Endothelial cell (in vitro differentiated cells): ENCODE data around the gene OSBPL6. TPM values are rescaled to one million over a fixed set of nuclear protein-coding genes. Genes with fewer than 3 reads are reported as not detected.
"Not testable (repeated sequence)": the region's sequence is repeated elsewhere in the genome, so short reads cannot be mapped to it uniquely, and the experiment has no call there.

ENCODE experiments used
- DNase-seq: peaks from one replicate; pipeline ENCODE4 v3.0.0; 2021; ENCODE audit warnings: low spot score
- H3K27ac Mint-ChIP-seq: one replicate; pipeline ENCODE4 v1.8.0; 2021; ENCODE audit warnings: mixed read lengths, inconsistent platforms; ENCODE audit not compliant: unreplicated experiment
- H3K27me3 Mint-ChIP-seq: one replicate; pipeline ENCODE4 v1.8.0; 2021; ENCODE audit warnings: mild to moderate bottlenecking, moderate library complexity, mixed read lengths, inconsistent platforms; ENCODE audit not compliant: unreplicated experiment
- H3K36me3 Mint-ChIP-seq: one replicate; pipeline ENCODE4 v1.8.0; 2021; ENCODE audit warnings: mild to moderate bottlenecking, low read depth, mixed read lengths, inconsistent platforms; ENCODE audit not compliant: unreplicated experiment
- H3K4me1 Mint-ChIP-seq: one replicate; pipeline ENCODE4 v1.8.0; 2021; ENCODE audit warnings: mild to moderate bottlenecking, mixed read lengths, inconsistent platforms; ENCODE audit not compliant: unreplicated experiment
- H3K4me3 Mint-ChIP-seq: one replicate; pipeline ENCODE4 v1.8.0; 2021; ENCODE audit warnings: mild to moderate bottlenecking, mixed read lengths, inconsistent platforms; ENCODE audit not compliant: unreplicated experiment
- H3K9me3 Mint-ChIP-seq: one replicate; pipeline ENCODE4 v1.8.0; 2021; ENCODE audit warnings: mixed read lengths, inconsistent platforms; ENCODE audit not compliant: unreplicated experiment
- total RNA-seq: library from RNA; stranded (reverse); fragmentation: NEBNext Ultra II Directional; extraction: Animal tissue kit (Norgen Biotek cat#: 25700); gene quantifications from one replicate; pipeline ENCODE4 v1.2.1, GENCODE V29; 2021; ENCODE audit not compliant: unreplicated experiment
- TF ChIP-seq, protein P1 (sequence below): fragments of 200-600 bp; sonication (generic); IDR thresholded peaks from one replicate; pipeline ENCODE4 v1.5.0; 2021; ENCODE audit warnings: antibody characterized with exemption; ENCODE audit not compliant: unreplicated experiment

The OSBPL6 gene
- total RNA-seq, 1 donor from 2014 or later = 3.0 TPM

- no peaks in the 10 kb centered on the region for H3K27me3 Mint-ChIP-seq
- no peak overlapping the region for H3K27ac Mint-ChIP-seq
- no peaks in the 10 kb centered on the region for H3K36me3 Mint-ChIP-seq
- no peaks in the 10 kb centered on the region for H3K9me3 Mint-ChIP-seq
- H3K4me3 Mint-ChIP-seq = no peak overlapping the region
- no peaks in the 10 kb centered on the region for H3K4me1 Mint-ChIP-seq
- TF ChIP-seq, protein P1, sequence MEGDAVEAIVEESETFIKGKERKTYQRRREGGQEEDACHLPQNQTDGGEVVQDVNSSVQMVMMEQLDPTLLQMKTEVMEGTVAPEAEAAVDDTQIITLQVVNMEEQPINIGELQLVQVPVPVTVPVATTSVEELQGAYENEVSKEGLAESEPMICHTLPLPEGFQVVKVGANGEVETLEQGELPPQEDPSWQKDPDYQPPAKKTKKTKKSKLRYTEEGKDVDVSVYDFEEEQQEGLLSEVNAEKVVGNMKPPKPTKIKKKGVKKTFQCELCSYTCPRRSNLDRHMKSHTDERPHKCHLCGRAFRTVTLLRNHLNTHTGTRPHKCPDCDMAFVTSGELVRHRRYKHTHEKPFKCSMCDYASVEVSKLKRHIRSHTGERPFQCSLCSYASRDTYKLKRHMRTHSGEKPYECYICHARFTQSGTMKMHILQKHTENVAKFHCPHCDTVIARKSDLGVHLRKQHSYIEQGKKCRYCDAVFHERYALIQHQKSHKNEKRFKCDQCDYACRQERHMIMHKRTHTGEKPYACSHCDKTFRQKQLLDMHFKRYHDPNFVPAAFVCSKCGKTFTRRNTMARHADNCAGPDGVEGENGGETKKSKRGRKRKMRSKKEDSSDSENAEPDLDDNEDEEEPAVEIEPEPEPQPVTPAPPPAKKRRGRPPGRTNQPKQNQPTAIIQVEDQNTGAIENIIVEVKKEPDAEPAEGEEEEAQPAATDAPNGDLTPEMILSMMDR = no peak
- DNase-seq = no peak
Measured at GRCh38 chr2:178345951-178346350, 151.6 kb downstream of the OSBPL6 start.

DNA sequence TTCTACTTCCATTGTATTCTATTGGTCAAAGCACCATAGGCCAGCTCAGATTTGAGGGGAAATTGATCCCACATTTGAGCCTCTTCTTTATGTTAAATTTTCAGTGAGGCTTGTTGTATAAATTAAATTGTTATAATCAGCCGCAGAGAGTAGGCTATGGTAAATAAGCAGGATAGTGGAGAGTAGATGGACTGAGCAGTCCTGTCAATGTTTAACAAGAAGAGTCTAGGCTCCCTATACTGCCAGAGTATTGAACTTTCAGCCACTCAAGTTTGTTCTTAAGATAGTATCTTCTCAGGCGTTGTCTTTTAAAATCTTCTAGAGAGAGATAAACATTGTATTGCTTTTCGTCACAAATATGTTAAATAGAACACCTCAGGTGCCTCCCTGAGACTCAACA, 155.7 kb downstream of the OSBPL6 start:
- H3K9me3 Mint-ChIP-seq = no peaks in the 10 kb centered on the region
- no peak for DNase-seq
- no peak overlapping the region for H3K4me3 Mint-ChIP-seq
- no peaks in the 10 kb centered on the region for H3K36me3 Mint-ChIP-seq
- no peak overlapping the region for H3K27ac Mint-ChIP-seq
- no peaks in the 10 kb centered on the region for H3K27me3 Mint-ChIP-seq
- H3K4me1 Mint-ChIP-seq = no peaks in the 10 kb centered on the region
- TF ChIP-seq, protein P1 = no peak

DNA sequence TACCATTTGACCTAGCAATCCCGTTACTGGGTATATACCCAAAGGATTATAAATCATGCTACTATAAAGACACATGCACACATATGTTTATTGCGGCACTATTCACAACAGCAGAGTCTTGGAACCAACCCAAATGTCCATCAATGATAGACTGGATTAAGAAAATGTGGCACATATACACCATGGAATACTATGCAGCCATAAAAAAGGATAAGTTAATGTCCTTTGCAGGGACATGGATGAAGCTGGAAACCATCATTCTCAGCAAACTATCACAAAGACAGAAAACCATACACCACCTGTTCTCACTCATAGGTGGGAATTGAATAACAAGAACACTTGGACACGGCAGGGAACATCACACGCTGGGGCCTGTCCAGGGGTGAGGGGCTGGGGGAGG, 163.4 kb downstream of the OSBPL6 start:
- not testable (repeated sequence) for H3K4me3 Mint-ChIP-seq, H3K27ac Mint-ChIP-seq, H3K4me1 Mint-ChIP-seq, DNase-seq, H3K9me3 Mint-ChIP-seq, H3K36me3 Mint-ChIP-seq, H3K27me3 Mint-ChIP-seq

DNA sequence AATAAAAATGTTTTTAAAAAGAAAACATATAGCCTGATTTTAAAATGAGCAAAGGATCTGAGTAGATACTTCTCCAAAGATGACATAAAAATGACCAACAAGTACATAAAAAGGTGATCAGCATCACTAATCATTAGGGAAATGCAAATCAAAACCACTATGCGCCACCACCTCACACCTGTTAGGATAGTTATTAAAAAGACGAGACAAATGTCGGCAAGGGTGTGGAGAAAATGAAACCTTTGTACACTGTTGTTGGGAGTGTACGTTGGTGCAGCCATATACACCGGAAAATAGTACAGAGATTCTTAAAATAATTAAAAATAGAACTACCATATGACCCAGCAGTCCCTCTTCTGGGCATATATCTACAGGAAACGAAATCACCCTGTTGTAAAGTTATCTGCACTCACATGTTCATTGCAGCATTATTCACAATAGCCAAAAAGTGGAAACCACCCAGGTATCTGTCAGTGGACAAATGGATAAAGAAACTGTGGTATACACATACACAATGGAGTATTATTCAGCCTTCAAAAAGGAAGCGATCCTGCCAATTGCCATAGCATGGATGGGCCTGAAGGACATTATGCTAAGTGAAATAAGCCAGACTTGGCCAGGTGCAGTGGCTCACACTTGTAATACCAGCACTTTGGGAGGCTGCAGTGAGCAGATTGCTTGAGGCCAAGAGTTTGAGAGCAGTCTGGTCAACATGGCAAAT, 165.0 kb downstream of the OSBPL6 start:
- TF ChIP-seq, protein P1 = no peak
- H3K9me3 Mint-ChIP-seq = peaks cover 4% of the 10 kb centered on the region
- no peak overlapping the region for H3K27ac Mint-ChIP-seq
- H3K4me3 Mint-ChIP-seq = no peak overlapping the region
- no peak for DNase-seq
- no peaks in the 10 kb centered on the region for H3K36me3 Mint-ChIP-seq
- no peaks in the 10 kb centered on the region for H3K4me1 Mint-ChIP-seq
- no peaks in the 10 kb centered on the region for H3K27me3 Mint-ChIP-seq

- no peaks in the 10 kb centered on the region for H3K27me3 Mint-ChIP-seq
- H3K9me3 Mint-ChIP-seq = peaks cover 4% of the 10 kb centered on the region
- no peak overlapping the region for H3K4me3 Mint-ChIP-seq
- H3K36me3 Mint-ChIP-seq = no peaks in the 10 kb centered on the region
- DNase-seq = no peak
- H3K27ac Mint-ChIP-seq = no peak overlapping the region
- H3K4me1 Mint-ChIP-seq = no peaks in the 10 kb centered on the region
- TF ChIP-seq, protein P1 = no peak
Measured at GRCh38 chr2:178361588-178361987, 167.3 kb downstream of the OSBPL6 start.
